SK-N-SH (cell line): ENCODE results near the gene ARCN1. TPM values are rescaled to one million over a fixed set of nuclear protein-coding genes. Genes with fewer than 3 reads are reported as not detected.
A peak's percentile ranks its signal among the peaks of the same experiment; 100 is the strongest.
"Not testable (repeated sequence)": the region's sequence is repeated elsewhere in the genome, so short reads cannot be mapped to it uniquely, and the experiment has no call there.

Experiments used
- CTCF ChIA-PET: fragments of 300-600, 350-600 bp; formaldehyde crosslinking; extraction: SDS; loops from one replicate; lab custom pipeline; 2021; lab: Yijun Ruan, JAX
- POLR2A ChIA-PET: fragments of 350-600 bp; sonication (Branson Sonifier 250); formaldehyde crosslinking; extraction: SDS; loops from one replicate; lab custom pipeline; 2020; ENCODE audit warnings: antibody characterized with exemption, inconsistent platforms; lab: Yijun Ruan, JAX
- DNase-seq: peaks from one replicate; pipeline ENCODE4 v3.0.0; 2012
- H2AFZ ChIP-seq: fragments of 200-600 bp; sonication (generic); 2 replicates; pipeline ENCODE4 v1.8.1; 2016; ENCODE audit warnings: antibody characterized with exemption, mild to moderate bottlenecking, low read depth
- H3F3A ChIP-seq: fragments of 200-600 bp; sonication (generic); replicated peaks from 2 replicates; pipeline ENCODE3; 2016; ENCODE audit warnings: antibody characterized with exemption, mild to moderate bottlenecking; ENCODE audit not compliant: insufficient read depth
- H3K27ac ChIP-seq, 2 experiments: fragments of 200-500 bp in 1 of 2; fragments of 200-600 bp in 1 of 2; sonication (Bioruptor generic) in 1 of 2; sonication (generic), shearing (Covaris generic) in 1 of 2; 2 replicates each; pipeline versions ENCODE4 v1.5.1 to v1.6.1; 2014 to 2016; ENCODE audit warnings: low read depth in 2 of 2, inconsistent platforms in 1 of 2, low read length in 1 of 2, mild to moderate bottlenecking in 1 of 2, mixed read lengths in 1 of 2
- H3K27me3 ChIP-seq: fragments of 200-600 bp; sonication (generic), shearing (Covaris generic); 2 replicates; pipeline ENCODE4 v1.6.1; 2016; ENCODE audit warnings: mixed run types; ENCODE audit not compliant: insufficient read depth
- H3K36me3 ChIP-seq, 2 experiments: fragments of 200-500 bp in 1 of 2; fragments of 200-600 bp in 1 of 2; sonication (Bioruptor generic) in 1 of 2; sonication (generic) in 1 of 2; replicated peaks in 1 of 2; 2 replicates each; pipeline versions ENCODE3 to v1.5.1; 2014 to 2016; ENCODE audit warnings: low read length in 1 of 2, mild to moderate bottlenecking in 1 of 2; ENCODE audit not compliant: insufficient read depth in 2 of 2, control insufficient read depth in 1 of 2
- H3K4me1 ChIP-seq, 2 experiments: fragments of 200-500 bp in 1 of 2; fragments of 200-600 bp in 1 of 2; sonication (Bioruptor generic) in 1 of 2; sonication (generic), shearing (Covaris generic) in 1 of 2; 2 replicates each; pipeline versions ENCODE4 v1.5.1 to v1.6.1; 2014 to 2016; ENCODE audit warnings: low read depth in 1 of 2, low read length in 1 of 2, mixed run types in 1 of 2; ENCODE audit not compliant: insufficient read depth in 2 of 2, control insufficient read depth in 1 of 2
- H3K4me2 ChIP-seq: fragments of 200-600 bp; sonication (generic), shearing (Covaris generic); 2 replicates; pipeline ENCODE4 v1.6.1; 2017; ENCODE audit warnings: mixed run types
- H3K4me3 ChIP-seq, 2 experiments: fragments of 200-500 bp in 1 of 2; fragments of 200-600 bp in 1 of 2; sonication (Bioruptor generic) in 1 of 2; sonication (generic), shearing (Covaris generic) in 1 of 2; 2 replicates each; pipeline versions ENCODE4 v1.5.1 to v1.8.1; 2014 to 2016; ENCODE audit warnings: low read depth in 2 of 2, inconsistent platforms in 1 of 2, low read length in 1 of 2, mild to moderate bottlenecking in 1 of 2, mixed read lengths in 1 of 2, moderate library complexity in 1 of 2
- H3K79me2 ChIP-seq: fragments of 200-600 bp; sonication (generic); 2 replicates; pipeline ENCODE4 v1.8.1; 2017; ENCODE audit warnings: mild to moderate bottlenecking; ENCODE audit not compliant: insufficient read depth
- H3K9ac ChIP-seq: fragments of 200-600 bp; sonication (generic); 2 replicates; pipeline ENCODE4 v1.6.1; 2017; ENCODE audit warnings: mixed run types
- H3K9me2 ChIP-seq: fragments of 200-600 bp; sonication (generic); 2 replicates; pipeline ENCODE4 v1.6.1; 2017; ENCODE audit warnings: mixed run types
- H3K9me3 ChIP-seq: fragments of 200-600 bp; sonication (generic); 2 replicates; pipeline ENCODE4 v1.6.1; 2017; ENCODE audit warnings: mixed run types, mild to moderate bottlenecking, moderate library complexity
- H4K20me1 ChIP-seq: fragments of 200-600 bp; sonication (generic); 2 replicates; pipeline ENCODE4 v1.6.1; 2017; ENCODE audit warnings: mild to moderate bottlenecking, mixed run types; ENCODE audit not compliant: insufficient read depth
- FOSL2 ChIP-seq: IDR thresholded peaks from 2 replicates; pipeline ENCODE4 v1.4.0; 2012; ENCODE audit warnings: low read depth, mild to moderate bottlenecking, moderate library complexity, borderline replicate concordance
- FOXM1 ChIP-seq: IDR thresholded peaks from 2 replicates; pipeline ENCODE4 v1.4.0; 2012; ENCODE audit warnings: low read depth, mild to moderate bottlenecking
- GATA2 ChIP-seq: sonication (generic); formaldehyde crosslinking; IDR thresholded peaks from 2 replicates; pipeline ENCODE4 v1.5.0; 2020; ENCODE audit warnings: mild to moderate bottlenecking, missing genetic modification reagents
- JUND ChIP-seq: IDR thresholded peaks from 2 replicates; pipeline ENCODE4 v1.4.0; 2012
- NRF1 ChIP-seq: IDR thresholded peaks from 2 replicates; pipeline ENCODE4 v1.6.1; 2012; ENCODE audit warnings: low read depth, mild to moderate bottlenecking, low read length
- RFX5 ChIP-seq: IDR thresholded peaks from 2 replicates; pipeline ENCODE4 v1.6.1; 2012; ENCODE audit warnings: mild to moderate bottlenecking, improper control_type of control experiment, low read length
- SIN3A ChIP-seq: IDR thresholded peaks from 2 replicates; pipeline ENCODE4 v1.6.1; 2012; ENCODE audit warnings: low read depth, mild to moderate bottlenecking, low read length, moderate library complexity, borderline replicate concordance
- SMC3 ChIP-seq: IDR thresholded peaks from 2 replicates; pipeline ENCODE4 v1.6.1; 2012; ENCODE audit warnings: low read depth, low read length, improper control_type of control experiment
- TAF1 ChIP-seq: IDR thresholded peaks from 2 replicates; pipeline ENCODE4 v1.6.1; 2012; ENCODE audit warnings: low read depth, mild to moderate bottlenecking, low read length, moderate library complexity, borderline replicate concordance
- YY1 ChIP-seq: IDR thresholded peaks from 2 replicates; pipeline ENCODE4 v1.4.0; 2012; ENCODE audit warnings: low read depth, mild to moderate bottlenecking
- WGBS: methylation state at CpG from one replicate; pipeline ENCODE4 v1.1.6; 2017; ENCODE audit warnings: low lambda C conversion rate; 5-methylcytosine and 5-hydroxymethylcytosine counted together
- polyA plus RNA-seq, 3 experiments: library from polyadenylated mRNA; depleted of rRNA; stranded (reverse); fragments of >200 nt; gene quantifications; 2 replicates each; pipeline ENCODE4 v1.2.3, GENCODE V29; 2012
- TF ChIP-seq, protein P1 (sequence below): fragments of 150-350 bp; IDR thresholded peaks from 2 replicates; pipeline ENCODE4 v1.6.1; 2016; ENCODE audit warnings: mild to moderate bottlenecking, low read depth, low read length
- TF ChIP-seq, protein P2 (sequence below): fragments of 200-600 bp; sonication (generic); IDR thresholded peaks from 2 replicates; pipeline ENCODE4 v1.6.1; 2017; ENCODE audit warnings: antibody characterized with exemption, mild to moderate bottlenecking, moderate library complexity
- TF ChIP-seq, protein P3 (sequence below): IDR thresholded peaks from 2 replicates; pipeline ENCODE4 v1.4.0; 2012; ENCODE audit warnings: low read depth, borderline replicate concordance
- TF ChIP-seq, protein P4 (sequence below): IDR thresholded peaks from 2 replicates; pipeline ENCODE4 v1.4.0; 2012; ENCODE audit warnings: low read depth, borderline replicate concordance
- TF ChIP-seq, protein P5 (sequence below): IDR thresholded peaks from 2 replicates; pipeline ENCODE4 v1.4.0; 2012; ENCODE audit warnings: low read depth

ARCN1 gene
- polyA plus RNA-seq, 1 of the 3 experiments (the other 2 are of a cell fraction), result 128 TPM

DNA sequence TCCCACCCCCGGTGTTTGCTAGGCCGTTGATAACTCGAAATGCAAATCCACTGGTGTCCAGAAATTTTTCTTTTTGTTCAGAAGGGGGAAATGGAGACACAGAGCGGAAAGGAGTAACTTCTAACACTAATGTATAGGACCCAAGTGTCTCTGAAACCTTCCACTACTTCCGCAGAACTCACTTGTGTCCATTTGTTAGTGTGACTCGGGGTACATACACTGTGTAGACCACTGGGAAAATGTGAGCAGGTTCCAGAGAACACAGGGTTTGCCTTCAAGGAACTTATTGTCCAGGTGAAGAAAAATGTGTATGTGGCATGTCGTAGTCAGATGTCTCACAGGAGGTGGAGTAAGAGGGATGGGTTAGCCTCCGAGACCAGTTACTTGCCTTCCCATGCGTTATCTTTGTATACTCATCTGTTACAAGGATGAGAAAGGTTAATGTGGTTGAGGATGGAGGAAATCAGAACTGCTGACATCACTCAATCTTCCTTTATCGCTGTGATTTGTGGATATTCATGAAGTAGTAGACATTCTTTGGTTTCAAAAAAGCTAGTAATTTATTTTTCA lies 857 bp downstream of the ARCN1 start:
- H3K36me3 ChIP-seq, result peaks cover 0 to 14% of the 10 kb centered on the region in 2 experiments
- H3K27ac ChIP-seq, result peak overlapping the region; percentile 93 to 97
- peaks cover under 1% of the 10 kb centered on the region for H3F3A ChIP-seq
- TF ChIP-seq JUND (no peak), TAF1 (no peak), RFX5 (no peak), SMC3 (no peak)
- TF ChIP-seq, protein P1, sequence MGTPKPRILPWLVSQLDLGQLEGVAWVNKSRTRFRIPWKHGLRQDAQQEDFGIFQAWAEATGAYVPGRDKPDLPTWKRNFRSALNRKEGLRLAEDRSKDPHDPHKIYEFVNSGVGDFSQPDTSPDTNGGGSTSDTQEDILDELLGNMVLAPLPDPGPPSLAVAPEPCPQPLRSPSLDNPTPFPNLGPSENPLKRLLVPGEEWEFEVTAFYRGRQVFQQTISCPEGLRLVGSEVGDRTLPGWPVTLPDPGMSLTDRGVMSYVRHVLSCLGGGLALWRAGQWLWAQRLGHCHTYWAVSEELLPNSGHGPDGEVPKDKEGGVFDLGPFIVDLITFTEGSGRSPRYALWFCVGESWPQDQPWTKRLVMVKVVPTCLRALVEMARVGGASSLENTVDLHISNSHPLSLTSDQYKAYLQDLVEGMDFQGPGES, result no peak
- TF ChIP-seq, all 33 proteins: peak for 0
- peak overlapping the region; percentile 58; the same call in 1 of the 2 replicates for H2AFZ ChIP-seq
- H3K79me2 ChIP-seq, result peaks cover 64% of the 10 kb centered on the region
- no peaks in the 10 kb centered on the region for H3K9me3 ChIP-seq
- CTCF ChIA-PET, result interaction anchor here (1.5 to 1.7 kb wide), 2 partner anchors 43 to 87 kb away, joined by 3 to 6 read pairs; no protein-coding TSS in a partner anchor
- WGBS, result 7% methylated on average over 10 of the region's 10 CpGs
- peaks cover 51% of the 10 kb centered on the region for H4K20me1 ChIP-seq
- peak overlapping the region; percentile 77 for H3K4me2 ChIP-seq
- peak; percentile 22 for DNase-seq
- POLR2A ChIA-PET, result interaction anchor here (0.8 kb wide), 1 partner anchor 32 kb away, joined by 3 read pairs; no protein-coding TSS in a partner anchor
- no peaks in the 10 kb centered on the region for H3K27me3 ChIP-seq
- H3K4me1 ChIP-seq, result peaks cover 6 to 12% of the 10 kb centered on the region in 2 experiments; a peak in 3 of 4 replicates
- peak overlapping the region; percentile 100 for H3K9ac ChIP-seq
- no peaks in the 10 kb centered on the region for H3K9me2 ChIP-seq
- H3K4me3 ChIP-seq, result peak overlapping the region; percentile 85 to 92

DNA sequence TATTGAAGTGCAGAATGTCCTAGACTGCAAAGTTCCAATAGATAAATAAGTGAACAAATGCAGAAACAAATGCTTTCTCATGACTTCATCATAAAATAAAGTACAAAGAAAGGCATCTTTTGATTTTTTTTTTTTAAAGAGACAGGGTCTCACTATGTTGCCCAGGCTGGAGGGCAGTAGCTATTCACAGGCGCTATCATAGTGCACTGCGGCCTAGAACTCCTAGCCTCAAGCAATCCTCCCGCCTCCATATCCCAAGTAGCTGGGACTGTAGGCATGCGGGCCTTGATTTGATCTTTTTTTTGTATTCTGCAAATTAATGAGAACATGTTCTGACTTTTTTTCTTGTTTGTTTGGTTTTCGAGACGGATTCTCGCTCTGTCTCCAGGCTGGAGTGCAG lies 2.4 kb downstream of the ARCN1 start:
- Histone ChIP-seq H3K9me2 (no peaks in the 10 kb centered on the region), H3K4me3 (peak overlapping the region in 1 of 2 experiments; percentile 85; a peak in 1 of 4 replicates), H4K20me1 (peaks cover 66% of the 10 kb centered on the region), H3K27ac (no peak overlapping the region), H3K4me2 (peak overlapping the region; percentile 77), H3K27me3 (no peaks in the 10 kb centered on the region), H2AFZ (no peak overlapping the region), H3K9ac (peak overlapping the region; percentile 100; the same call in 1 of the 2 replicates), H3F3A (no peaks in the 10 kb centered on the region), H3K9me3 (no peaks in the 10 kb centered on the region), H3K4me1 (peaks cover 6 to 12% of the 10 kb centered on the region in 2 experiments; a peak in 3 of 4 replicates), H3K79me2 (peaks cover 80% of the 10 kb centered on the region), H3K36me3 (peaks cover 0 to 14% of the 10 kb centered on the region in 2 experiments)
- TF ChIP-seq, protein P2, sequence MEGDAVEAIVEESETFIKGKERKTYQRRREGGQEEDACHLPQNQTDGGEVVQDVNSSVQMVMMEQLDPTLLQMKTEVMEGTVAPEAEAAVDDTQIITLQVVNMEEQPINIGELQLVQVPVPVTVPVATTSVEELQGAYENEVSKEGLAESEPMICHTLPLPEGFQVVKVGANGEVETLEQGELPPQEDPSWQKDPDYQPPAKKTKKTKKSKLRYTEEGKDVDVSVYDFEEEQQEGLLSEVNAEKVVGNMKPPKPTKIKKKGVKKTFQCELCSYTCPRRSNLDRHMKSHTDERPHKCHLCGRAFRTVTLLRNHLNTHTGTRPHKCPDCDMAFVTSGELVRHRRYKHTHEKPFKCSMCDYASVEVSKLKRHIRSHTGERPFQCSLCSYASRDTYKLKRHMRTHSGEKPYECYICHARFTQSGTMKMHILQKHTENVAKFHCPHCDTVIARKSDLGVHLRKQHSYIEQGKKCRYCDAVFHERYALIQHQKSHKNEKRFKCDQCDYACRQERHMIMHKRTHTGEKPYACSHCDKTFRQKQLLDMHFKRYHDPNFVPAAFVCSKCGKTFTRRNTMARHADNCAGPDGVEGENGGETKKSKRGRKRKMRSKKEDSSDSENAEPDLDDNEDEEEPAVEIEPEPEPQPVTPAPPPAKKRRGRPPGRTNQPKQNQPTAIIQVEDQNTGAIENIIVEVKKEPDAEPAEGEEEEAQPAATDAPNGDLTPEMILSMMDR, result no peak
- TF ChIP-seq, protein P3, sequence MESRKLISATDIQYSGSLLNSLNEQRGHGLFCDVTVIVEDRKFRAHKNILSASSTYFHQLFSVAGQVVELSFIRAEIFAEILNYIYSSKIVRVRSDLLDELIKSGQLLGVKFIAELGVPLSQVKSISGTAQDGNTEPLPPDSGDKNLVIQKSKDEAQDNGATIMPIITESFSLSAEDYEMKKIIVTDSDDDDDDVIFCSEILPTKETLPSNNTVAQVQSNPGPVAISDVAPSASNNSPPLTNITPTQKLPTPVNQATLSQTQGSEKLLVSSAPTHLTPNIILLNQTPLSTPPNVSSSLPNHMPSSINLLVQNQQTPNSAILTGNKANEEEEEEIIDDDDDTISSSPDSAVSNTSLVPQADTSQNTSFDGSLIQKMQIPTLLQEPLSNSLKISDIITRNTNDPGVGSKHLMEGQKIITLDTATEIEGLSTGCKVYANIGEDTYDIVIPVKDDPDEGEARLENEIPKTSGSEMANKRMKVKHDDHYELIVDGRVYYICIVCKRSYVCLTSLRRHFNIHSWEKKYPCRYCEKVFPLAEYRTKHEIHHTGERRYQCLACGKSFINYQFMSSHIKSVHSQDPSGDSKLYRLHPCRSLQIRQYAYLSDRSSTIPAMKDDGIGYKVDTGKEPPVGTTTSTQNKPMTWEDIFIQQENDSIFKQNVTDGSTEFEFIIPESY, result no peak
- TF ChIP-seq NRF1 (no peak), FOXM1 (no peak), RFX5 (no peak), YY1 (no peak), FOSL2 (no peak), GATA2 (CRISPR knock-in tag) (no peak), SIN3A (no peak)
- TF ChIP-seq, protein P4, sequence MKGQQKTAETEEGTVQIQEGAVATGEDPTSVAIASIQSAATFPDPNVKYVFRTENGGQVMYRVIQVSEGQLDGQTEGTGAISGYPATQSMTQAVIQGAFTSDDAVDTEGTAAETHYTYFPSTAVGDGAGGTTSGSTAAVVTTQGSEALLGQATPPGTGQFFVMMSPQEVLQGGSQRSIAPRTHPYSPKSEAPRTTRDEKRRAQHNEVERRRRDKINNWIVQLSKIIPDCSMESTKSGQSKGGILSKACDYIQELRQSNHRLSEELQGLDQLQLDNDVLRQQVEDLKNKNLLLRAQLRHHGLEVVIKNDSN, result no peak
- TF ChIP-seq, protein P5, sequence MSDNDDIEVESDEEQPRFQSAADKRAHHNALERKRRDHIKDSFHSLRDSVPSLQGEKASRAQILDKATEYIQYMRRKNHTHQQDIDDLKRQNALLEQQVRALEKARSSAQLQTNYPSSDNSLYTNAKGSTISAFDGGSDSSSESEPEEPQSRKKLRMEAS, result no peak
- ChIA-PET POLR2A (no interaction called here), CTCF (interaction anchor here (1.0 kb wide), 1 partner anchor 21 kb away, joined by 3 read pairs; no protein-coding TSS in a partner anchor)
- DNase-seq, result no peak
- 93% methylated on average over 7 of the region's 7 CpGs for WGBS

DNA sequence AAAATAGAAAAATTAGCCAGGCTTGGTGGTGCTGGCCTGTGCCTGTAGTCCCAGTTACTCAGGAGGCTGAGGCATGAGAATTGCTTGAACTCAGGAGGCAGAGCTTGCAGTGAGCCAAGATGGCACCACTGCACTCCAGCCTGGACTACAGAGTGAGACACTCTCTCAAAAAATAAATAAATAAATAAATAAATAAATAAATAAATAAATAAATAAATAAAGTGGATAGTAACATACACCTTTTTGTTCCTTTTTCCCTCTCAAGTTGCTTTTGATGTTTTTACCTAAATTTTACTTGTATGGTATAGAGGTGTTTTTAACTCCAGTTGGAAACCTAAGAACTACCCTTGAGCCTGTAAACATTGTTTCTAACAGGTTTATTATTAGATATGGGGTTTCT lies 5.8 kb downstream of the ARCN1 start:
- DNase-seq, H2AFZ ChIP-seq, H3K9me2 ChIP-seq, H3K9ac ChIP-seq, H3K27me3 ChIP-seq, H3F3A ChIP-seq, H3K4me3 ChIP-seq, POLR2A ChIA-PET, H3K9me3 ChIP-seq, H3K27ac ChIP-seq, H3K4me2 ChIP-seq: not testable (repeated sequence)
- Histone ChIP-seq H3K79me2 (peaks cover 100% of the 10 kb centered on the region), H3K36me3 (peaks cover 9 to 41% of the 10 kb centered on the region in 2 experiments), H4K20me1 (peaks cover 99% of the 10 kb centered on the region), H3K4me1 (peaks cover 6 to 12% of the 10 kb centered on the region in 2 experiments; a peak in 3 of 4 replicates)
- CTCF ChIA-PET, result interaction anchor here (1.3 kb wide), 1 partner anchor 17 kb away, joined by 5 read pairs; no protein-coding TSS in a partner anchor
